SHP77 (cell line): ENCODE measurements around the gene TNFRSF18.

Experiments
- DNase-seq, 2 experiments: peaks; one replicate each; lab custom pipeline; 2025; lab: John Stamatoyannopoulos, UW

The TNFRSF18 gene

GRCh38 chr1:1166642-1167397 is 39.6 kb downstream of the TNFRSF18 start:
- DNase-seq, result no peak

- no peak for DNase-seq
These were observed 40.4 kb downstream of the TNFRSF18 start for GRCh38 chr1:1165900-1166421.

- peak in 1 of 2 experiments; percentile 23 for DNase-seq
These were observed 40.9 kb downstream of the TNFRSF18 start for GRCh38 chr1:1165485-1165884.

- DNase-seq, result no peak
These were observed 41.5 kb downstream of the TNFRSF18 start for GRCh38 chr1:1164701-1165451.

GRCh38 chr1:1164361-1164700 is 42.1 kb downstream of the TNFRSF18 start:
- DNase-seq, result no peak

- no peak for DNase-seq
These were observed 42.8 kb downstream of the TNFRSF18 start for GRCh38 chr1:1163538-1164070.

GRCh38 chr1:1162597-1163537 is 43.5 kb downstream of the TNFRSF18 start:
- DNase-seq, result no peak

GRCh38 chr1:1161683-1162079 is 44.7 kb downstream of the TNFRSF18 start:
- DNase-seq, result no peak

GRCh38 chr1:1161078-1161682 is 45.2 kb downstream of the TNFRSF18 start:
- no peak for DNase-seq

- DNase-seq, result no peak
These were observed 46.0 kb downstream of the TNFRSF18 start for GRCh38 chr1:1160281-1160930.

GRCh38 chr1:1157914-1158710 is 48.3 kb downstream of the TNFRSF18 start:
- no peak for DNase-seq

- no peak for DNase-seq
These were observed 48.9 kb downstream of the TNFRSF18 start for GRCh38 chr1:1157426-1157913.

GRCh38 chr1:1157033-1157365 is 49.4 kb downstream of the TNFRSF18 start:
- no peak for DNase-seq

GRCh38 chr1:1156140-1157032 is 50.0 kb downstream of the TNFRSF18 start:
- DNase-seq, result no peak

- DNase-seq, result no peak
These were observed 51.1 kb downstream of the TNFRSF18 start for GRCh38 chr1:1155258-1155657.

GRCh38 chr1:1153874-1154273 is 52.5 kb downstream of the TNFRSF18 start:
- DNase-seq, result no peak
